Mucosa of gallbladder (tissue), 1 donor: ENCODE data around the gene PCBD2. TPM values are rescaled to one million over a fixed set of nuclear protein-coding genes. Genes with fewer than 3 reads are reported as not detected.
"Not testable (repeated sequence)": the region's sequence is repeated elsewhere in the genome, so short reads cannot be mapped to it uniquely, and the experiment has no call there.

Experiments used
- DNase-seq: peaks from one replicate; pipeline ENCODE4 v3.0.0-alpha.2; 2020; ENCODE audit warnings: low spot score
- total RNA-seq: library from RNA; stranded (reverse); gene quantifications from one replicate; pipeline ENCODE4 v1.2.1, GENCODE V29; 2021
- donor health status: DM: no; HTN: no; CAD: no.

Gene PCBD2
- total RNA-seq, 1 donor from 2014 or later: 11.4 TPM

- no peak for DNase-seq
Observed at GRCh38 chr5:134957920-134958608, 53.1 kb downstream of the PCBD2 start.

GRCh38 chr5:134958755-134959154, 53.8 kb downstream of the PCBD2 start:
- DNase-seq: no peak

GRCh38 chr5:134963098-134963497, 58.2 kb downstream of the PCBD2 start:
- no peak for DNase-seq

GRCh38 chr5:134964359-134965270, 59.7 kb downstream of the PCBD2 start:
- no peak for DNase-seq

- DNase-seq: no peak
Observed at GRCh38 chr5:134965271-134965825, 60.4 kb downstream of the PCBD2 start.

- DNase-seq: no peak
Observed at GRCh38 chr5:134967607-134968006, 62.7 kb downstream of the PCBD2 start, which contains the start of gene CATSPER3. Gene CATSPER3, plus strand, starts transcription at chr5:134967907. Its CDS starts 85 bp downstream, at chr5:134967992.

- DNase-seq: no peak
Observed at GRCh38 chr5:134968055-134968454, 63.1 kb downstream of the PCBD2 start.

- DNase-seq: no peak
Observed at GRCh38 chr5:134969166-134969565, 64.2 kb downstream of the PCBD2 start.

- no peak for DNase-seq
Observed at GRCh38 chr5:134975078-134975715, 70.3 kb downstream of the PCBD2 start.

- DNase-seq: no peak
Observed at GRCh38 chr5:134975843-134976242, 70.9 kb downstream of the PCBD2 start.

GRCh38 chr5:134976841-134977240, 71.9 kb downstream of the PCBD2 start:
- DNase-seq: no peak

GRCh38 chr5:134979416-134979815, 74.5 kb downstream of the PCBD2 start:
- no peak for DNase-seq

- no peak for DNase-seq
Observed at GRCh38 chr5:134982230-134982629, 77.3 kb downstream of the PCBD2 start.

GRCh38 chr5:134989266-134989830, 84.4 kb downstream of the PCBD2 start:
- no peak for DNase-seq

- DNase-seq: not testable (repeated sequence)
Observed at GRCh38 chr5:134990183-134990582, 85.3 kb downstream of the PCBD2 start.

- DNase-seq: no peak
Observed at GRCh38 chr5:134992148-134992547, 87.2 kb downstream of the PCBD2 start.

GRCh38 chr5:134993161-134993560, 88.2 kb downstream of the PCBD2 start:
- no peak for DNase-seq

- no peak for DNase-seq
Observed at GRCh38 chr5:134994560-134995156, 89.7 kb downstream of the PCBD2 start.

- DNase-seq: no peak
Observed at GRCh38 chr5:134995850-134996402, 91.0 kb downstream of the PCBD2 start.

GRCh38 chr5:134997015-134997414, 92.1 kb downstream of the PCBD2 start:
- DNase-seq: no peak

- not testable (repeated sequence) for DNase-seq
Observed at GRCh38 chr5:134998068-134998467, 93.1 kb downstream of the PCBD2 start.
